Measurements from ENCODE around the gene MRGPRF.
"Not testable (repeated sequence)": the region's sequence is repeated elsewhere in the genome, so short reads cannot be mapped to it uniquely, and the experiment has no call there.

MRGPRF gene

GRCh38 chr11:68987211-68987610, 25.8 kb downstream of the MRGPRF start:
- DNase-seq (ENCODE audit: low read depth): no peak

DNA sequence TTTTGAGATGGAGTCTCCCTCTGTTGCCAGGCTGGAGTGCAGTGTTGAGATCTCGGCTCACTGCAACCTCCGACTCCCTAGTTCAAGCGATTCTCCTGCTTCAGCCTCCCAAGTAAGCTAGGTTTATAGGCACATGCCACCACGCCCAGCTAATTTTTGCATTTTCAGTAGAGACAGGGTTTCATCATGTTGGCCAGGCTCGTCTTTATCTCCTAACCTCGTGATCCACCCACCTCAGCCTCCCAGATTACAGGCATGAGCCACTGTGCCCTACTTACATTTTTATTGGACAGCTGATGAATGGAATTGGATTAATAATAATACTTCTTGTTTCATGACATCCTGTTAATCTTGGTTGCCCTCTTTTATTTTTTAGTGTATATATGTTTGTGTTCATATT, 29.2 kb downstream of the MRGPRF start:
- no peak for DNase-seq (ENCODE audit: low read depth)

DNA sequence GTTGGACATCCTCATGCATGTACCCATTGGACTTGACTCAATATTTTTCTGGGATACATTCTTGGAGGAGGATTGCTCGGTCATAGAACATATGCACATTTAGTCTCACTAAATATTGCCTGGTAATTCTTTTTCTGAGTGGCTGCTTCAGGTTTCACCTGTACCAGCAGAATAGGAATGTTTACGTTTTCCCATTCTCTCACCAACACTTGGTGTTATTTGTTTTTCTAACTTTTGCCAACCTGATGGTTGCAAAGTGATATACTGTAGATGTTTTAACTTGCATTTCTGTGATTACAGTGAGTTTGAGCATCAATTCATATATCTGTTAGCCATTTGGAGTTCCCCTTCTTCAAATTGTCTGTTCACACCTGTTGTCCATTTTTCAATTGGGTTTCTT, 30.9 kb downstream of the MRGPRF start:
- no peak for DNase-seq (ENCODE audit: low read depth)

DNA sequence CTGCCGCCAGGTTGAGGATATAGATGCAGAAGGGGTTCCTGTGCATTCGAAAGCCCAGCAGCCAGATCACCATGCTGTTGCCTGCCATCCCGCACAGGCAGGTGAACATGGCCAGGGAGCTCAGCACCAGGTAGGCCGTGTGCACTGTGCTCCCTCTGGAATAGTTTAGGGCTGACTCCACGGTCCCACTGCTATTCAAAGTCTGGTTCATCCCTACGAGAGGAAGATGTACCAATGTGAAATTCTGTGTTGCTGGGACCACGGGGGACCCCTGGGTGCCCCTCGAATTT, 32.3 kb downstream of the MRGPRF start, which contains the start of gene MRGPRD:
MRGPRD (minus strand) TSS at position 211 of the 290 bp plus-strand sequence; CDS start at position 211, 0 bp downstream.
- DNase-seq (ENCODE audit: low read depth): no peak

DNA sequence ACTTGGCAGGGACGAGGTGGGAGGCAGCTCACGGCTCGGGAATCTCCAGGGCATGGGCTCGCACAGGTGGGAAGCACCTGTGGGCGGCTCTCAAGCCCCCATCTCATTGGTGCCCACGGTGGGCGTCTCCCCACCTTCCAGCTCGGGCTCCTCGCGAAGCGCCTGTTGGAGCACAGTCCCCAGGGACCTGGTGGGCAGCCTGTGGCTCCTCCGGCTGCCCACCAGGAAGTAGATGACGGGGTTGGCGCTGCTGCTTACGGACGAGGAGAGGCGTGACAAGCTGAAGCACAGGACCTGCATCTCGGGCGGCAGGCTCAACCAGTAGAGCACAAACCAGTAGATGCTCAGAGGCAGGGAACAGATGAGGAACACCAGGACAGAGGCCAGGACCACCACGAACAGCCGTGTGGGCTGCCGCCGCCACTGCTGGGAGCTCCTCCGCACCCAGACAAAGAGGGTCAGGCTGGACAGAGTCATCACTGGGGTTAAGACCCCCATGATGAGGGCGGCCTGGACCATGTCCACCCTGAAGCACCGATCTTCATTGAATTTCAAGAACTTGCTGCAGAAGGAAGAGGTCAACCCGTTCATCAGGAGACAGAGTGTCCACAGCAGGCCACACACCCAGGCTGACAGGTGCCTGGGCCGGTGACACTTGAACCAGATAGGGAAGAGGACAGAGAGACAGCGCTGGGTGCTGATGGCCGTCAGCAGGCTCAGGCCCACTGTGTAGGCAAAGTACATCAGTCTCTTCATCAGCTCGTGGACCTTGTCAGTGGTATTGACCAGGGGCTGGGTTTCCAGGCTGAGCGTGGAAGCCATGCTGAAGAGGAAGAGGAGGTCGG, 32.9 kb downstream of the MRGPRF start:
- no peak for DNase-seq (ENCODE audit: low read depth)

- no peak for DNase-seq (ENCODE audit: low read depth)
Measured at GRCh38 chr11:68978931-68979594, 34.0 kb downstream of the MRGPRF start.

DNA sequence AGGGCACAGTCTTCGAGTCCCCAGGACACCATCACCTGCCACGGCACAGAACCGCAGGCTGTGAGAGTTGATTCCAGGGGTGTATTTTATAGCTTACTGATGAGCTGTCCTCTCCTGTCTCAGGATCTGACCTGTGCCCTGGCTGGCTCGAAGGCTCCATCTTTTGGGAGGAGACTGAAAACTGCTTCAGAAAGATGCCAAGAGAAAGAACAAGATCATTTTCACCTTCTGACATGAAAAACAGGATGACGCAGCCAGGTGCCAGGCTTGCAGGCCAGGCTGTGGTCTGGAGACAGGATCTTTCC, 34.5 kb downstream of the MRGPRF start:
- no peak for DNase-seq (ENCODE audit: low read depth)

GRCh38 chr11:68977781-68978625, 35.0 kb downstream of the MRGPRF start:
- DNase-seq (ENCODE audit: low read depth): no peak

GRCh38 chr11:68976563-68976962, 36.5 kb downstream of the MRGPRF start:
- DNase-seq (ENCODE audit: low read depth): no peak

DNA sequence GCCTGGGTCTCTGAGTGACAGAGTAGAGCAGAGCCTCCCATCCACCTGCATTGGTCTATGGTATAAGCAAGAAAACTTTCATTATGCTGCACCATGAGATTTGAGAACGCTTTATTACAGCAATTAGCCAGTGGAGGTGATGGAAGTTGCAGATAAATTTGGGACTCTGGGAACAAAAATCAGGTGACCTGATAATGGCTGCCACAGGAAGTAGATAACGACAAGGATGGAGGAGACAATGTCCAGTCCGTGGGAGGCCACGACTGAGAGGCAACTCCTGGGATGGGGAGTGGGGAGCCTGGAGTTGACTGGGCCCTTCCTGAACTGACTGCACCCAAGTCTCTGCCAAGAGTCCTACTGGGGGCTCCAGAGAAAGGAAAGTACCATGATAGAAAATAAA, 37.0 kb downstream of the MRGPRF start:
- no peak for DNase-seq (ENCODE audit: low read depth)

GRCh38 chr11:68974421-68975194, 38.4 kb downstream of the MRGPRF start:
- peak; percentile 25 for DNase-seq (ENCODE audit: low read depth)

DNA sequence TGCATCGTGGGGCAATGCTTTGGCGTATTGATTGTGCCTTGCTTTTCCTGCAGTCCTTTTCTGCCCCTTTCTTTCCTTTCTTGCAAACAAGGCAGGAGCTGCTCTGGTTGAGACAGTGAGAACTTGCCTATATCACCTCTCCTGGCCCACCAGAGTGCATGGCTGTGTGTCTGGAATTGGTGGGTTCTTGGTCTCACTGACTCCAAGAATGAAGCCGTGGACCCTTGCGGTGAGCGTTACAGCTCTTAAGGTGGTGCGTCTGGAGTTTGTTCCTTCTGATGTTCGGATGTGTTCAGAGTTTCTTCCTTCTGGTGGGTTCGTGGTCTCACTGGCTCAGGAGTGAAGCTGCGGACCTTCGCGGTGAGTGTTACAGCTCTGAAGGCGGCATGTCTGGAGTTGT, 39.3 kb downstream of the MRGPRF start:
- DNase-seq (ENCODE audit: low read depth): not testable (repeated sequence)

DNA sequence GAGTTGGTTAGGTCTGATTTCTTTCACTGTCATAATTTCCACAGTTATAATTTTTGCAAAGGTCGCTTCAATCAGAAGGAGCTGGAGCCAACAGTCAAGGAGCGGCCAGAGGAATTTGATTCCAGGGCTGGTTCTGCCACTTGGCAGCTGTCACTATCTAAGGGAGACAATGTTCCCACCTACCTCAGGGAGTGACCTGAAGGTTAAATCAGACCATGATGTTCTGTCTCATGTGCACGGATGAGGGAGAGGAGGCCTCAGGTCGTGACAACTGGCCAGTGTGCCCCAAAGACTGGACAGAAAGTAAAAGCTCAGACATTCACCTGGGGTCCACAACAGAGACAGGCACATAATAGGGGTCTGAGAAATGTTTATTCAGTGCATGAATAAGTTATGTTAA, 39.8 kb downstream of the MRGPRF start:
- no peak for DNase-seq (ENCODE audit: low read depth)

GRCh38 chr11:68970921-68971636, 42.0 kb downstream of the MRGPRF start:
- DNase-seq (ENCODE audit: low read depth): no peak

- DNase-seq (ENCODE audit: low read depth): no peak
Measured at GRCh38 chr11:68969386-68969785, 43.7 kb downstream of the MRGPRF start.

DNA sequence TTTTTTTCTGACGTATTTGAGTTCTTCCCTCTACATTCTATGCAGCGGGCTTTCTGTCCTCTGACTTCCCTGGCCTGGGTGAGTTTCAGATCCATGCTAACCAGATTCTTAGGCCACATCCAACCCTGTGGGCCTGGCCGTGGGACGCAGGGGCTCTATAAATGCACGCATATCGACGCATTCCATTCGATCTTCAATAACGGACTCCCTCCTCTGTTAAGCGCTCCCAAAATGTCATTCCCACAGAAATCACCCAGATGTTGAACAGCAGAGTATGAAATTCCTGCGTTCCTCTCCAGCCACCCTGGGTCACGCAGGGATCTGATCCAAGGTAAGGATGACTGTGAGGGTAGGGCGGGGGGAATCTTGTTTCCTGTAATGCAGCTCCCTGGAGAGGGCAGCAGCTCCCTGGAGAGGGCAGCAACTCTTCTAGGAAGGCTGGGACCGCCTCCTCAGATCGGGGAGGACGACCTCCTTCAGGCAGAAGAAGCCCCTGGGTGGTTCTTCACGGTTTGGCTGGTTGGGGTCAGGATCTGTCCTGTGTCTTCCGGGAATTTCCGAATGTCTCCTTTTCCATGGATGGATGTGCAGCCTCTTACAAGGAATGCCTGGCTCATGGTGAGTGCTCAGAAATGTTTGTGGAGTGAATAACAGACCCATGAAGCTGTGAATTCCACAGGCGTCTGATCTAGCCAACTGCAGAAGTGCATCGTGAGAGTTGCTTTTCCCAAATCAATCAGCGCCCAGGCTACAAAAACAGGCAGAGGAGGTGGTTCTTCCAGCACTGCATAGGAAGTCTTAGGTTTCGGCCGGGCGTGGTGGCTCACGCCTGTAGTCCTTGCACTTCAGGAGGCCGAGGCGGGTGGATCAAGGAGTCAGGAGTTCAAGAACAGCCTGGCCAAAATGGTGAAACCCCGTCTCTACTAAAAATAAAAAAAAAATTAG, 44.5 kb downstream of the MRGPRF start:
- DNase-seq (ENCODE audit: low read depth): no peak

GRCh38 chr11:68966894-68967780, 45.9 kb downstream of the MRGPRF start:
- no peak for DNase-seq (ENCODE audit: low read depth)

DNA sequence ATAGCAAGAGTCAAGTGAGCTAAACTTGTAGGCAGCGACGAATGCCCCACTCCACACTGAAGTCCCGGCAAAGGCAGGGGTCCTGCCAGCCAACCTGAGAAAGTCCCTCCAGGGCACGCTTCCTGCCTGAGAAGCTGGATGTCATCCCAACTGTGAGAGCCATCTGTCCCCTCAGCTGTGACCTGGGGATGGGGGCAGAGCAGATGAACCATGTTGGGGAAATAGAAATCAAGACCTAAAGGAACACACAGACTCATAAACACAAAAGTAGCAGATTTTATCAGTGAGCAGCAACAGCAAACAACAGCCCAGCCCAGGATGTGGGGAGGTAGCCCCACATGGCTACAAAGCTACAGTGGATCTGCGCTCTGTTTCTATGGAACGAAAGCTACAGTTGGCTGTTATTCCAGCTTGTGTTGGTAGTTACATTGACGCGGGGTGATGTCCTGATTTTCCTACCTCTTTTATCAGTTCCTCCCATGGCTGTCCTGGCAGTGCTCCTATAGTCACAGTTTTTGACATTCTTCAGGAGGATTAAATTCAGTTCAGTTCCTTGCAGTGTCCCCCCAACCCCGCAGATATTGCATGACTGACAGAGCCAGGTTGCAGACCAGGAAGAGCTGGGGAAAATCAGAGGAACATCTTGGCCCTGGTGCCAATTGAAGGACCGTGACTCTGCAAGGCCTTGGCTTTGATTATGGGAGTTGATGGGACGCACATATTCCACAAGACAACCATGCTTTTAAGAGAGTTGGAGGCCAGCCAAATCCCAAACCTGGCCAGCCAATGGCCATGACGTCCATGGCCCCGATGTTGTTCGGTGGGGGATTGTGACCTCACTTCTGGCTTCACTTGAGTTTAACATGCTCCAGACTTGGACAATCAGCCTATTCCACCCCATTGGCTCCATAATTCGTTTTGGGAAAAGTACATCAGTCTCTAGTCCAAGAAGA, 46.9 kb downstream of the MRGPRF start:
- DNase-seq (ENCODE audit: low read depth): no peak
